COLO829 (cell line): ENCODE results near the gene D2HGDH.
"Not testable (repeated sequence)": the region's sequence is repeated elsewhere in the genome, so short reads cannot be mapped to it uniquely, and the experiment has no call there.

Source experiments
- DNase-seq: peaks from one replicate; pipeline ENCODE4 v3.0.0; 2012; ENCODE audit warnings: low spot score

Gene D2HGDH

GRCh38 chr2:241724975-241725870 is 9.2 kb upstream of the D2HGDH start:
- no peak for DNase-seq

DNA sequence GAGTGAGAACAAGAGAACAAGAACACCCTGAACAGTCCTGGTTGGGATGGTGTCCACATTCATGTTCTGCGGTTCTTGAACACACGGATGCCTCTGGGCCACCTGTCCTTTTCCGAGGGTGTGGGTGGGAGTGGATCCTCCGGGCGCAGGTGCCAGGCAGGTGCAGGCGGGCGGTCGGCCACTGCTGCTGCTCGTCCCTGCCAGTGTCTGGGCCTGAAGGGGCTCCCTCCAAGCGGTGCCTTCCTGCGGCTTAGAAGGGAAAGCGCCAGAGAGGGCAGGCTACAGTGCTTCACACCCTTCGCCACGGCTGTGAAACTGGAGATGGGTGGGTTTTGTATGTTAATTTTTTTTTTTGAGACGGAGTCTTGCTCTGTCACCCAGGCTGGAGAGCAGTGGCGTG is 8.0 kb upstream of the D2HGDH start:
- DNase-seq = no peak

GRCh38 chr2:241728000-241728399 is 6.4 kb upstream of the D2HGDH start:
- DNase-seq = no peak

GRCh38 chr2:241728627-241729026 is 5.8 kb upstream of the D2HGDH start:
- no peak for DNase-seq

DNA sequence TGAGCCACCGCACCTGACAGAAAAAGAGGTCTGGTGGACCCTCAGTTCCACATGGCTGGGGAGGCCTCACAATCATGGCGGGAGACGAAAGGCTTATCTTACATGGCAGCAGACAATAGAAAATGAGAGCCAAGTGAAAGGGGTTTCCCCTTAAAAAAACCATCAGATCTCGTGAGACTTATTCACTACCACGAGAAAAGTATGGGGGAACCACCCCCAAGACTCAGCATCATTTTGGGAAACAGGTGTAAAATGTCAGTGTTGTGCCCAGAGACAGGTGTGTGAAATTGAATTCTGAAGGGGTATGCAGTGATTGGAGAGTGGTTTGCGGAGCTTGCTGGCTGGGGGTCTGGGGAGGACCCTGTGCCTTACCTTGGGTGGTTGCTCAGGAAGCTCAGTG is 4.6 kb upstream of the D2HGDH start:
- DNase-seq = no peak

- DNase-seq = no peak
Observed at GRCh38 chr2:241730671-241731293, 3.6 kb upstream of the D2HGDH start.

- DNase-seq = not testable (repeated sequence)
Observed at GRCh38 chr2:241732513-241733186, 1.8 kb upstream of the D2HGDH start.

- no peak for DNase-seq
Observed at GRCh38 chr2:241733391-241734207, 831 bp upstream of the D2HGDH start.

GRCh38 chr2:241734208-241734466 is 293 bp upstream of the D2HGDH start:
- DNase-seq = no peak

DNA sequence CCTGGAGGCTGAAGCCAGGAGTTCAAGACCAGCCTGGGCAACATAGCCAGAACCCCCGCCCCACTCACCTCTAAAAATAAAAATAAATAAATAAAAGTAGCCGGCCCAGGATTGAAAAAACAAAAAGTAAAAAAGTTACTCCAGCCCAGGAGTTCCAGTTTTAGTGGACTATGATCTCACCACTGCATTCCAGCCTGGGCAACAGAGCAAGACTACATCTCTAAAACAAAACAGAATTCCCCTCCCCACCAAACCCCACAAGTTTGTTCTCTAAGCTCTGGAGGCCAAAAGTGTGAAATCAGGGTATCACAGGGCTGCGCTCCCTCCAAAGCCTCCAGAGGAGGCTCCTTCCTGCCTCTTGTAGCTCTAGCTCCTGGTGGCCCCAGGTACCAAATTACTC is 1.7 kb downstream of the D2HGDH start:
- DNase-seq = no peak

DNA sequence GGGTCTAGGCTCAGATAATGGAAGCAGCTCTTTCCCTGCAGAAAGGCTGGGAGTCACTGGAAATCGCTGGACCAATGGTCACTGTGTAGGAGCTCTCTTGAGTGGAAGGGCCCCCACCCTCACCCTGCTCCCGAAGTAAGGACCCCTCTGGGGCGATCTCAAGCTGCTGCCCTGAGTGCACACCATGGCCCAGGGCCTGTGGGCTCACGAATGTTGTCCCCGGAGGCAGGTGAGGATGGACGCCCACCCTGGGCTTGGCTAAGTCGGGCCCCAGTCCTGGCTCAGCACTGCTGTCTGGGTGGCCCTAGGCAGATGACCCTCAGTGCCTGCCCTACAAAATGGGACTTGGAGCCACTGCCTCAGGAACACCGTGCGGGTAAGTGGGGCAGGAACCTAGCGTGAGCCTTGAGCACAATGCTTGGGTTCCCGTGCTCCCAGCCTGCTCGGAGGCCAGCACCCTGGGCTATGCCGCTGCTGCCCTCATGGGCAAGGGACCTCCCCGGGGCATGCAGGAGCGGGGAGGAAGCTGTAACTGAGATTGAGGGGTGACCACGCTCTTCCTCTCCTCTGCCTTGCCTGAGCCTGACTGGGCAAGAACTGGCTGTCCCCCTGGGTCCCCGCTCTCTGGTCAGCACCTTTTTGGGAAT is 3.7 kb downstream of the D2HGDH start:
- no peak for DNase-seq

- no peak for DNase-seq
Observed at GRCh38 chr2:241739177-241739576, 4.7 kb downstream of the D2HGDH start.

DNA sequence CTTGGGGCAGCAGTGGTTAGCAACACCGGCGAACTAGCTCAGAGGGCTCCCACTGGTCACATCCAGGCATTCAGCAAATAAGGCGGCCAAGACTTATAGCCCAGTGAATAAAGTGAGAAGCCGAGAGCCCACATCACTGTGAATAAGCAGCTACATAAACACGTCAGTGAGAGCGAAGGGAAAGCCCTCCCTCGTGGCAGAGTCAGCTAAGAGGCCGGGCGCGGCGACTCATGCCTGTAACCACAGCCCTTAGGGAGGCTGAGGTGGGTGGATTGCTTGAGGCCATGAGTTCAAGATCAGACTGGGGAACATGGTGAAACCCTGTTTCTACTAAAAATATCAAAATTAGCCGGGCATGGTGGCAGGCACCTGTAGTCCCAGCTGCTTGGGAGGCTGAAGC is 5.2 kb downstream of the D2HGDH start:
- DNase-seq = no peak

- no peak for DNase-seq
Observed at GRCh38 chr2:241741016-241741415, 6.6 kb downstream of the D2HGDH start.

- no peak for DNase-seq
Observed at GRCh38 chr2:241742320-241742939, 8.0 kb downstream of the D2HGDH start.

DNA sequence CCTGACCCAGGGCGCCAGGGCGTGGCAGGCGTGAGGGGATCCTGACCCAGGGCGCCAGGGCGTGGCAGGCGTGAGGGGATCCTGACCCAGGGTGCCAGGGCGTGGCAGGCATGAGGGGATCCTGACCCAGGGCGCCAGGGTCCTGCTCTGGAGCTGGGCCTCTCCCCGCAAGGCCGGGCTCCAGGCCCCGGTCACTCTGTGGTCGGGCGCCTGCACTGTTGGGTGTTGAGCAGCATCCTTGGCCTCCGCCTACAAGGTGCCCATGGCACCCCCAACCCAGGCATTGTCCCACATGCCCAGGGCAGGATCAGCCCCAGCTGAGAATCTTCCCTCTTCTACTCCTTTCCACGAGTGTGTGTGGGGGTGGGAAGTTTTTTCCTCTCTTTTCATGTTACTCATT is 8.6 kb downstream of the D2HGDH start:
- not testable (repeated sequence) for DNase-seq

DNA sequence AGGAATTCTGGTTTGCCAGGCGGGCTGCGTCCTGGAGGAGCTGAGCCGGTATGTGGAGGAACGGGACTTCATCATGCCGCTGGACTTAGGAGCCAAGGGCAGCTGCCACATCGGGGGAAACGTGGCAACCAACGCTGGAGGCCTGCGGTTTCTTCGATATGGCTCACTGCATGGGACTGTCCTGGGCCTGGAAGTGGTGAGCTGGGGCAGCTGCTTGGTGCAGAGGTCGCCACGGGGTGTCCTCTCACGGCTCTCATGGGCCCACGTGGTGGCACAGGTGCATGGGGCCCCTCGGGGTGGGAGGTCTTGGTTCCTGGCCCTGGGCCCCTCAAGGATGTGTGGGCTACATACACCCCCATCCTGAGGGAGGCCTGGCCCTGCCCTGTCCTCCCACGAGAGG is 9.2 kb downstream of the D2HGDH start:
- DNase-seq = no peak

GRCh38 chr2:241744028-241744754 is 9.8 kb downstream of the D2HGDH start:
- DNase-seq = no peak

DNA sequence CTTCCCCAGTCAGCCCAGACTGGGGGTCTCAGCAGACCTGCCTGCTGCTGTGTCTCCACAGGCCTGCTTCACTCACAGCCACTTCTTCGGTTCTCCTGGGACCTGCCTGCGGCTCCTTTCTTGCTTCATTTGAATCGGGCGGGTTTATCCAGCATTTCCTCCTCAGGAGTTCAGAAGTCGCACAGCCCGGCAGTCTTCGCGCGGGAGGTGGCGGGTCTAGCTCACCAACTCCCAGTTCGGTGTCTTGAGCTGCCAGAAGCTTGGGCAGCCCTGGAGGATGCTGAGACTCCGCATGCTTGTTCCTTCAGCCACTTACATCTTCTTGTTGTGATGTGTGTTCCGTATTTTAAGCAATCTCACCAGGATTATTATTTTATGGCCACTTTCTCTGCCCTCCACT is 10.8 kb downstream of the D2HGDH start:
- DNase-seq = no peak

DNA sequence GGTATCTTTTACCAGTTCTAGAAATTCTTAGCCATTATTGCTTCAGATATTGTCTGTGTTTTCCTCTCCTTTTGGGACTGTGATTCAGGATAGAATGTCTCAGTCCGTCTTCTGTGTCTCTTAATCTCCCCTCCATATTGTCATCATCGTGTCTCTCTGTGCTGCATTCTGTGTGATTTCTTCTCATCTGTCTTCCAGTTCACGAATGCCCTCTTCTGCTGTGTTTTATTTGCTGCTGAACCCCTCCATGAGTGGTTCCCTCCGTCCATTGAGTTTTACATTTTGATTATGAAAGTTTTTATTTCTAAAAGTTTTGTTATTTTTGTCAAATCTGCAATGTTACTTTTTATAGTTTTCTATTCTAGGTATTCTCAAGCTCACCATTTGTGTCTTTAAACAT is 11.7 kb downstream of the D2HGDH start:
- DNase-seq = no peak
